SK-N-MC (cell line): ENCODE measurements around the gene NUTM2E.
"Not testable (repeated sequence)": the region's sequence is repeated elsewhere in the genome, so short reads cannot be mapped to it uniquely, and the experiment has no call there.

ENCODE experiments used
- DNase-seq: peaks from one replicate; pipeline ENCODE4 v3.0.0-alpha.2; 2011; ENCODE audit warnings: low read depth, low spot score
- H3K27ac ChIP-seq: fragments of 200-600 bp; sonication (generic); 2 replicates; pipeline ENCODE4 v1.5.1; 2016; ENCODE audit warnings: mixed run types
- H3K36me3 ChIP-seq: fragments of 200-600 bp; sonication (generic); 2 replicates; pipeline ENCODE4 v1.6.1; 2017; ENCODE audit warnings: antibody characterized with exemption, low read length, mixed read lengths; ENCODE audit not compliant: insufficient read depth
- H3K4me3 ChIP-seq: fragments of 200-600 bp; sonication (generic); 2 replicates; pipeline ENCODE4 v1.5.1; 2016
- H3K9ac ChIP-seq: fragments of 200-600 bp; sonication (generic); 2 replicates; pipeline ENCODE4 v1.8.0; 2017; ENCODE audit warnings: mixed run types, mixed read lengths; ENCODE audit not compliant: insufficient read length
- H3K9me3 ChIP-seq: fragments of 200-600 bp; sonication (generic); 2 replicates; pipeline ENCODE4 v1.6.1; 2017; ENCODE audit warnings: low read depth, mild to moderate bottlenecking, antibody characterized with exemption, low read length, moderate library complexity, mixed read lengths
- POLR2AphosphoS5 ChIP-seq: IDR thresholded peaks from 2 replicates; pipeline ENCODE4 v1.6.1; 2012; ENCODE audit warnings: mild to moderate bottlenecking, low read depth, low read length, borderline replicate concordance

The NUTM2E gene

DNA sequence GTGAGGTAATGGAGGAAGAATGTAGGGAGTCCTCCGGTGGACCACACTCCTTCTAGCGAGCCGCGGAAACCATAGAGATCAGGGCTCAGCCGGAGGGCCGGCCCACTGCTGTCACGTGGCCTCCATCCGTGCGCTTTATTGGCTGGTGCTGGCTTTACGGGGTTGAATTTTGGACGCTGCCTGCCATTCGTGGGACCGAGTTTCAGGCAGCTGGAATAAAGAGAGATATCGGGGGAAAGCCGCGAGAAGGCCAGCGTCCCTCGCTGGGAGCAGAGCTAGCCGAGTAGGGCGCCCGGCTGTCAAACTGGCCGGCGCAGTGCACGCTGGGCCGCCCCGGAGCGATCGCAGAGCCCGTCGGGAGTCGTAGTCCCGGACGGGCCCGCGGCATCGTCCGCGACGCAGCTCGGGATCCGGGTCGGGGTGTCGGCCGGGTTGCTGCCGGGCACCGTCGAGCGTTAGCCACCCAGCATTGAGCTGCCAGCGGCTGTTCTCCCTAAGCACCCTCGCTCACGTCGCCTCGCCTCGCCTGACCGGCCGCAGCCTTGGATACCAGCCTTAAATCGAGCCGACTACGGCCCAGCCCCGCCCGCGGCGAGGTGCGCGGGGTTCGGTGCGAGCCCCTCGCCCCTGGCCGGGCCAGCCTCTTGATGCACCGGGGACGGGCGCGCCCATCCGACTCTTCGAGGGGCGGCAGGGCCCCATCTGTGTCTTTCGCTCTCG lies at the start of gene NUTM2E:
TSS of gene NUTM2E (plus strand) at position 244 of the 720 bp plus-strand sequence. CDS start 15,002 bp downstream, outside the sequence.
- TF ChIP-seq POLR2AphosphoS5: peak; percentile 18; the same call in 1 of the 2 replicates
- H3K9me3 ChIP-seq, H3K36me3 ChIP-seq: not testable (repeated sequence)
- DNase-seq: peak; percentile 2
- H3K4me3 ChIP-seq: peak within 1 kb of the TSS; percentile 52
- peak within 1 kb of the TSS; percentile 32 for H3K9ac ChIP-seq
- 0 out of 2 replicates have a peak within 1 kb of the TSS, but pooled peaks have one; percentile 36 for H3K27ac ChIP-seq

DNA sequence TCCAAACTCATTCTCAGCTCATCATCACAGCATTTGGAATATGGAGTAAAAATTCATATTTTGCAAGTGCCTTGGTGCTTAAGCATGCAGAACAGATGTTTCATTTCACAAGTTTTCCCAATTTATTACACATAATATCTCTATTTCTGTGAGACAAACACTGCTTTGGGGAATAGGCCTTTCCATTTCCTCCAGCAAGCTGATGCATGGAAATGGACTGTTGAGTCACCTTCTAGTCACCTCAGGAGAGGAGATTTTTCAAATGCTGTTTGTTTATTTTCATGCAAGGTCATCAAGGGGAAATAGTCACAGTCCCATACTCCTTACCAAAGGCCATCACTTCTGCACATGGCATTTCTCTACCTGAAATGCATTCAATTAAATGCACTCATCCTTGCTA lies 48.5 kb upstream of the NUTM2E start:
- not testable (repeated sequence) for H3K27ac ChIP-seq, DNase-seq, H3K9me3 ChIP-seq, H3K36me3 ChIP-seq, H3K9ac ChIP-seq, H3K4me3 ChIP-seq

GRCh38 chr10:79779310-79779938 lies 47.1 kb upstream of the NUTM2E start:
- not testable (repeated sequence) for H3K36me3 ChIP-seq, DNase-seq, H3K9me3 ChIP-seq, H3K4me3 ChIP-seq, H3K27ac ChIP-seq, H3K9ac ChIP-seq

DNA sequence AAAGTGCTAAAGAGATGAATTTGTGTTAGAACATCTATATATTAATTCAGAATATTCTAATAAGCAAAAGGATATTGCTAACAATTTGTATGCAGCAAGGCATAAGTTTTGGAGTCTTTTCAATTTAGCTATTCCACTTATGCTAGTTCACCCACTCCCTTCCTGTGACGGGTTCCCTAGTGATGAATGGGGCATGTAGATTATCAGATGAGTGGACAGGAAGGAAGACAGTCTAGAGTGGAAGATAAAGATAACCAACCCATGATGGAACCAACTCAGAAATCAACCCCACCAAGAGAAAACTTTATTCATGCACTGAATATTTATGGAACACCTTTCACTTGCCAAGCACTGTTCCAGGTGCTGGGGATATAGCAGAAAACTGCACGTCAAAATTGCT lies 46.5 kb upstream of the NUTM2E start:
- DNase-seq, H3K9ac ChIP-seq, H3K4me3 ChIP-seq, H3K36me3 ChIP-seq, H3K27ac ChIP-seq, H3K9me3 ChIP-seq: not testable (repeated sequence)

DNA sequence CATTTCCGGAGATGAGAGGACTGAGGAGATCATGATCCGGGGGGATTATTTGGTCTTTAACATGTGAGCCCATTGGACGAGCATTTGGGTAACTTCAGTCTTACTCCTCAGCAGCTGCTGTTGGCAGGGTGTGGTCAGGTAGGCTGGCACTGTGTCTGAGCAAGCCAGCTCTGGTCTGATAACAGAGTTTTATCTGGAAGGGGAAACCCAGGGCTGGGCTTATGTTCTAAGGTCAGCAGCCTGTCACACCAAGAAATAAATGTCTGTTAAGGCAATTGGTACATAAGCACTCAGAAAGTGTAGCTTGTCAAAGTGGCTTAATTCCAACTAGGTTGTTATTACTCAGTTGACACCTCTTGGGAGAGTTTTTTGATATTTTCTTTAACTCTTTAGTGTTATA lies 45.0 kb upstream of the NUTM2E start:
- not testable (repeated sequence) for H3K9me3 ChIP-seq

DNA sequence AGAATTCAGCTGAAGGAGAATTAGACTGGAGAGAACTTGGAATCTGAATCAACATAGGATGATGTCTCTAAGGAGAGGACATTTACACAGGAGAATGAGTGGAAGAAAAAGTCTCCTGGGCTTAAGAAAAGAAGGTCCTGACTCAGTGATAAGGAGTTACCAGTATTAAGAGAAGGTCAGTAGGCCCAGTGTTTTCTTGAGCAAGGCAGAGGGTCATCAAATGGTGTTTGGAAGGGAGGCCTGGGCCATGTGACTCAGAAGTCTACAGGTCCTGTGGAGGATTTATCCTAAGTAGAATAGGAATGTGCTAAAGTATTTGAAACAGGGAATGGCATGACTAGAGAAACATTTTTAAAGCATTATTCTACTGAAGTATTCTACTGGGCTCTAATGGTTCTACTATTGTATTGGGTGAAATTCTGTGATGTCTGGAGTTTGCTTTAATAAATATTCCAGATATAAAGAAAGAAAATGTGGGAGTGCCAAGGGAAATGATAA lies 39.0 kb upstream of the NUTM2E start:
- H3K9ac ChIP-seq, H3K27ac ChIP-seq, DNase-seq, H3K9me3 ChIP-seq, H3K36me3 ChIP-seq, H3K4me3 ChIP-seq: not testable (repeated sequence)

More for the DNA sequence above, 45.0 kb upstream of the NUTM2E start:
- H3K36me3 ChIP-seq, H3K4me3 ChIP-seq, DNase-seq, H3K27ac ChIP-seq, H3K9ac ChIP-seq: not testable (repeated sequence)

- H3K9me3 ChIP-seq, DNase-seq, H3K36me3 ChIP-seq, H3K4me3 ChIP-seq, H3K27ac ChIP-seq, H3K9ac ChIP-seq: not testable (repeated sequence)
Measured at GRCh38 chr10:79789351-79789750, 37.2 kb upstream of the NUTM2E start.

GRCh38 chr10:79791906-79792517 lies 34.5 kb upstream of the NUTM2E start:
- H3K27ac ChIP-seq, DNase-seq, H3K4me3 ChIP-seq, H3K36me3 ChIP-seq, H3K9ac ChIP-seq, H3K9me3 ChIP-seq: not testable (repeated sequence)

- not testable (repeated sequence) for H3K27ac ChIP-seq, H3K9me3 ChIP-seq, H3K4me3 ChIP-seq, DNase-seq, H3K36me3 ChIP-seq, H3K9ac ChIP-seq
Measured at GRCh38 chr10:79799337-79799736, 27.2 kb upstream of the NUTM2E start.

GRCh38 chr10:79805857-79806256 lies 20.7 kb upstream of the NUTM2E start:
- H3K36me3 ChIP-seq, H3K27ac ChIP-seq, H3K9ac ChIP-seq, H3K4me3 ChIP-seq, H3K9me3 ChIP-seq, DNase-seq: not testable (repeated sequence)

- H3K9ac ChIP-seq, DNase-seq: not testable (repeated sequence)
Measured at GRCh38 chr10:79811895-79812294, 14.6 kb upstream of the NUTM2E start.

GRCh38 chr10:79816290-79816689 lies 10.2 kb upstream of the NUTM2E start:
- not testable (repeated sequence) for DNase-seq, H3K27ac ChIP-seq, H3K9ac ChIP-seq, H3K36me3 ChIP-seq, H3K4me3 ChIP-seq, H3K9me3 ChIP-seq

More at GRCh38 chr10:79811895-79812294, 14.6 kb upstream of the NUTM2E start:
- H3K9me3 ChIP-seq, H3K4me3 ChIP-seq, H3K27ac ChIP-seq, H3K36me3 ChIP-seq: not testable (repeated sequence)

DNA sequence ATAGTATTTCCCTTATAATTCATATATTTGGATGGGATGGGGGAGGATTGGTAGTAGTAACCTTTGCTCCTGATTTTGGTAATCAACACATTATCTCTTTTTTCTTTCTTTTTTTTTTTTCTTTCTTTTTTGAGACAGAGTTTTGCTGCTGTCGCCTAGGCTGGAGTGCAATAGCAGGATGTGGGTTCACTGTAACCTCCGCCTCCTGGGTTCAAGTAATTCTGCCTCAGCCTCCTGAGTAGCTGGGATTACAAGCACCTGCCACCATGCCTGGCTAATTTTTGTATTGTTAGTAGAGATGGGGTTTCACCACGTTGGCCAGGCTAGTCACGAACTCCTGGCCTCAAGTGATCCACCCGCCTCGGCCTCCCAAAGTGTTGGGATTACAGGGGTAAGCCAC lies 3.2 kb upstream of the NUTM2E start:
- DNase-seq: not testable (repeated sequence)

DNA sequence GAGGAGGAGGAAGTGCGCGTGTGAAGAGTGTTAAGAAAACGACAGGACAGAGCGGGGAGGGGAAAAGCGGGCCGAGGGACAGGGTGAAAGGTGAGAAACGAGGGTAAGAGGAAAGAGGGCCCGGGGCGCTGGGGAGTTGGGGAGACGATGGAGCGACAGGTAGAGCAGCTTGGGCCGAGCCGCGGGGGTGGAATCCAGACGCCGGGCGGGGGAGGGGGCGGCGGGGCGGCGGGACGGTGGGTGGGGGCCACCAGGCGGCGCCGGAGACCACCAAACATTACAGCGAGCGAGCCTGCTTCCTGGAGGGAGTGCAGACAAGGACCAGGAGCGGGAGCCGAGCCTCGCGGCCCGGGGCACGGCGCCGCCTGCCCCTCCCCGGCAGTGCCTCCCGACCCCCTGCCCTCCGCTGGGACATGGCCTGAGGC lies 940 bp upstream of the NUTM2E start:
- H3K36me3 ChIP-seq, H3K9me3 ChIP-seq, DNase-seq, H3K27ac ChIP-seq, H3K9ac ChIP-seq: not testable (repeated sequence)
- peak overlapping the region; percentile 42; the same call in 1 of the 2 replicates for H3K4me3 ChIP-seq

More for the DNA sequence above, 3.2 kb upstream of the NUTM2E start:
- not testable (repeated sequence) for H3K9ac ChIP-seq, H3K36me3 ChIP-seq, H3K9me3 ChIP-seq, H3K27ac ChIP-seq, H3K4me3 ChIP-seq
